B cell (primary cell): Measurements from ENCODE around the gene ZSWIM3. TPM values are rescaled to one million over a fixed set of nuclear protein-coding genes. Genes with fewer than 3 reads are reported as not detected.
A peak's percentile ranks its signal among the peaks of the same experiment; 100 is the strongest.

Source experiments
- ATAC-seq: fragments of 200-7000 bp; cut with Tn5 transposase; one replicate; pipeline ENCODE4 v1.10.0; 2021; ENCODE audit warnings: low read depth, mild to moderate bottlenecking, moderate number of reproducible peaks, moderate library complexity
- CTCF ChIA-PET: fragments of 350-600 bp; sonication (Branson Sonifier 250); formaldehyde crosslinking; loops from one replicate; lab custom pipeline; 2021; ENCODE audit warnings: antibody characterized with exemption, inconsistent platforms; lab: Charles Lee
- POLR2A ChIA-PET: fragments of 350-600 bp; sonication (Branson Sonifier 250); formaldehyde crosslinking; loops from one replicate; lab custom pipeline; 2021; ENCODE audit warnings: antibody characterized with exemption; lab: Charles Lee
- DNase-seq: peaks from one replicate; pipeline ENCODE4 v3.0.0; 2013
- H2AFZ ChIP-seq: 2 replicates; pipeline ENCODE4 v1.6.1; 2012; ENCODE audit warnings: mild to moderate bottlenecking, low read depth, low read length; ENCODE audit not compliant: insufficient read depth, poor library complexity, severe bottlenecking
- H3K27ac ChIP-seq, 2 donors: 1 replicate in 1 of 2; 2 replicates in 1 of 2; pipeline ENCODE4 v1.5.1; 2012 to 2013; ENCODE audit warnings: low read length in 2 of 2, mild to moderate bottlenecking in 2 of 2, moderate library complexity in 1 of 2
- H3K27me3 ChIP-seq, 4 experiments: fragments of 200-600 bp in 1 of 4; sonication (generic) in 1 of 4; replicated peaks in 1 of 4; 1 replicate in 2 of 4; 2 replicates in 2 of 4; pipeline versions ENCODE4 v1.6.1 to v1.7.0; 2013 to 2016; ENCODE audit warnings: low read length in 3 of 4, mild to moderate bottlenecking in 2 of 4, mixed read lengths in 1 of 4, moderate library complexity in 1 of 4; ENCODE audit not compliant: insufficient read depth in 4 of 4, control insufficient read depth in 3 of 4; ENCODE audit errors: control extremely low read depth in 1 of 4
- H3K36me3 ChIP-seq, 2 experiments: replicated peaks in 1 of 2; 1 replicate in 1 of 2; 2 replicates in 1 of 2; pipeline versions ENCODE4 v1.6.1 to v1.7.1; 2013; ENCODE audit warnings: low read length in 1 of 2; ENCODE audit not compliant: insufficient read depth in 2 of 2, control insufficient read depth in 1 of 2; ENCODE audit errors: control extremely low read depth in 1 of 2, extremely low read depth in 1 of 2
- H3K4me1 ChIP-seq, 2 donors: fragments of 200-600 bp in 1 of 2; sonication (generic) in 1 of 2; 1 replicate in 1 of 2; 2 replicates in 1 of 2; pipeline versions ENCODE4 v1.5.1 to v1.6.1; 2013 to 2017; ENCODE audit warnings: low read length in 2 of 2; ENCODE audit not compliant: control insufficient read depth in 2 of 2, insufficient read depth in 2 of 2
- H3K4me2 ChIP-seq: replicated peaks from 2 replicates; pipeline ENCODE3; 2012; ENCODE audit warnings: mild to moderate bottlenecking, low read depth, low read length; ENCODE audit not compliant: poor library complexity, severe bottlenecking
- H3K4me3 ChIP-seq, 5 experiments: fragments of 200-600 bp in 1 of 5; sonication (generic) in 1 of 5; 1 replicate in 3 of 5; 2 replicates in 2 of 5; pipeline versions ENCODE4 v1.5.1 to v1.7.0; 2011 to 2016; ENCODE audit warnings: low read length in 4 of 5, mild to moderate bottlenecking in 4 of 5, low read depth in 2 of 5, control low read depth in 1 of 5, moderate library complexity in 1 of 5; ENCODE audit not compliant: insufficient read depth in 1 of 5; ENCODE audit errors: control extremely low read depth in 1 of 5, extremely low read depth in 1 of 5
- H3K79me2 ChIP-seq: fragments of 200-600 bp; sonication (generic); one replicate; pipeline ENCODE4 v1.6.0; 2016; ENCODE audit warnings: low read length; ENCODE audit not compliant: control insufficient read depth, insufficient read depth
- H3K9ac ChIP-seq: fragments of 200-600 bp; sonication (generic); 2 replicates; pipeline ENCODE4 v1.6.1; 2017; ENCODE audit warnings: mild to moderate bottlenecking, low read length, moderate library complexity
- H3K9me3 ChIP-seq, 3 donors: one replicate each; pipeline versions ENCODE4 v1.6.1 to v1.7.1; 2013; ENCODE audit warnings: low read length in 2 of 3; ENCODE audit not compliant: control insufficient read depth in 2 of 3, insufficient read depth in 1 of 3; ENCODE audit errors: control extremely low read depth in 1 of 3
- H4K20me1 ChIP-seq: 2 replicates; pipeline ENCODE4 v1.6.0; 2012; ENCODE audit warnings: mild to moderate bottlenecking, low read length; ENCODE audit not compliant: insufficient read depth, control insufficient read depth, poor library complexity, severe bottlenecking
- H3K27ac Mint-ChIP-seq: one replicate; pipeline ENCODE4 v1.8.0; 2021; ENCODE audit warnings: mixed read lengths
- H3K27me3 Mint-ChIP-seq: one replicate; pipeline ENCODE4 v1.8.0; 2021; ENCODE audit warnings: mixed read lengths
- H3K4me1 Mint-ChIP-seq: one replicate; pipeline ENCODE4 v1.8.0; 2021; ENCODE audit warnings: mixed read lengths
- H3K4me3 Mint-ChIP-seq: one replicate; pipeline ENCODE4 v1.8.0; 2021; ENCODE audit warnings: mixed read lengths
- H3K9me3 Mint-ChIP-seq: one replicate; pipeline ENCODE4 v1.8.0; 2022; ENCODE audit warnings: mixed read lengths; ENCODE audit not compliant: insufficient read depth
- EZH2 ChIP-seq: IDR thresholded peaks from 2 replicates; pipeline ENCODE4 v1.6.1; 2012; ENCODE audit warnings: borderline replicate concordance, low read depth, mild to moderate bottlenecking, moderate library complexity, low read length; ENCODE audit not compliant: insufficient read depth, poor library complexity, severe bottlenecking
- WGBS: methylation state at CpG from one replicate; pipeline ENCODE4 v1.1.5; 2013; ENCODE audit warnings: missing lambda C conversion rate; ENCODE audit not compliant: insufficient coverage; 5-methylcytosine and 5-hydroxymethylcytosine counted together
- intact Hi-C: fragments of 100-400 bp; cut with micrococcal nuclease; formaldehyde crosslinking; loops from one replicate; pipeline ENCODE4 v1.10.0; 2022
- polyA minus RNA-seq: library from RNA; depleted of rRNA, polyadenylated mRNA; stranded (reverse); fragments of >200 nt; gene quantifications from 2 replicates; pipeline ENCODE4 v1.2.3, GENCODE V29; 2012
- polyA plus RNA-seq: library from polyadenylated mRNA; depleted of rRNA; stranded (reverse); fragments of >200 nt; gene quantifications from 2 replicates; pipeline ENCODE4 v1.2.3, GENCODE V29; 2012
- total RNA-seq, 2 donors: library from RNA; stranded (reverse); fragments of 120-200 nt in 1 of 2; gene quantifications; 1 replicate in 1 of 2; 2 replicates in 1 of 2; pipeline versions ENCODE4 v1.2.3 to v1.2.4, GENCODE V29; 2013 to 2022
- TF ChIP-seq, protein P1 (sequence below): fragments of 200-600 bp; IDR thresholded peaks from one replicate; pipeline ENCODE4 v1.8.0; 2022; ENCODE audit warnings: antibody characterized with exemption, mild to moderate bottlenecking

Gene ZSWIM3
- total RNA-seq (7.1 and 7.8 TPM in 2 replicates), polyA plus RNA-seq (3.0 and 4.0 TPM in 2 replicates), polyA minus RNA-seq (4.7 and 7.2 TPM in 2 replicates)
- 7.6 TPM for total RNA-seq (2013)

DNA sequence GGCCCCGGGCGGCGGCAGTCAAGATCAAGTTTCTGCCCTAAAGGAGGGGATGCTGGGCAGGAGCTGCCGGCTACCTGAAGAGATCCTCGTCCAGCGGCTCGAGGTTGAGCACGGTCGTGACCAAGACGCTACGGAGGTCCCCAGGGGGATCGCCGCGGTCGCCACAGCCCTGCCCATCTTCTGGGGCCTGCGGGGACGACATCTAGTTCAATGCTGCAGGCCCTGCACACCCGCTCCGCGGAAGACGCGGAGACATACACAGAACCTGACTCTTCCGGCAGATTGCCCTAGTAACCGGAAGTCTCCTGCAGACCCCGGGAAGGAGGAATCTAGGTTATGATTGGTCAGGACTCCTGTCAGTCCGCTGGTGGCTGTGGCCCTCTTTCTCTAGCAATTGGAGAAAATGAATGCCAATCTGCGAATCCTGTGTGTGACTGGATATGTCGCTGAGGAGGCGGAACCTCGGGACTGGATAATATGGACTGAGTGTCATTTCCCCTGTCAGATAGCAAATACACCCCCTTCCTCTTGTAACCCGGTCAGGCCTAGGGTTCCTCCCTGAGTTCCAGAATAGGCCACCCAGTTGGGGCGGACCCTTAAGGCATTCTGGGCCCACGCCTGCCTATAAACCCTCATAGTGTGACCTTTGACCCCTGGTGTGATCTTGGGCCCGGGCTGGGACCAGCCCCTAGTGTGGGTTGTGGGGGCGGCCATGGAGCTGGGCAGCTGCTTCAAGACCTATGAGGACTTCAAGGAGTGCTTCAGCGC, at the start of gene ZSWIM3, which contains the start of gene ACOT8:
TSS of gene ZSWIM3 (plus strand) at position 501 of the 768 bp plus-strand sequence. CDS start at position 713, 212 bp downstream.
TSS of gene ACOT8 (minus strand) at position 279 of the 768 bp plus-strand sequence. CDS start at position 202, 77 bp downstream.
- Histone ChIP-seq H3K9me3 (peaks cover 0 to 3% (median 0%) of the 10 kb centered on the region in 3 donors), H4K20me1 (no peaks in the 10 kb centered on the region), H3K79me2 (peaks cover 76% of the 10 kb centered on the region), H3K36me3 (peaks cover 0 to 23% of the 10 kb centered on the region in 2 experiments), H3K4me3 (peak within 1 kb of the TSS; percentile 69 to 94 (median 81)), H3K27ac (peak within 1 kb of the TSS; percentile 88), H3K27me3 (no peaks in the 10 kb centered on the region), H3K4me2 (peak within 1 kb of the TSS; percentile 90), H3K9ac (peak within 1 kb of the TSS; percentile 78), H2AFZ (peak within 1 kb of the TSS; percentile 90), H3K4me1 (peaks cover 18 to 29% of the 10 kb centered on the region in 2 donors)
- ChIA-PET POLR2A (interaction anchor here (0.6 to 1.6 kb wide), 6 partner anchors 15 to 450 kb away, joined by 3 to 5 read pairs (median 4); partner anchors contain the start of genes CTSA, NEURL2 and PCIF1), CTCF (interaction anchor here (1.6 to 2.0 kb wide), 3 partner anchors 21 to 58 kb away, joined by 4 to 8 read pairs (median 6); no protein-coding TSS in a partner anchor)
- under 1% methylated on average over 31 of the region's 36 CpGs for WGBS
- H3K4me1 Mint-ChIP-seq: peaks cover 38% of the 10 kb centered on the region
- peak within 1 kb of the TSS; percentile 93 for H3K4me3 Mint-ChIP-seq
- H3K9me3 Mint-ChIP-seq: no peaks in the 10 kb centered on the region
- intact Hi-C loops: loop anchor here (1.0 kb wide), 7 partner anchors 24 to 114 kb away; partner anchors contain the start of genes CTSA, DNTTIP1, NEURL2 and UBE2C
- DNase-seq: peak; percentile 99
- H3K27ac Mint-ChIP-seq: peak within 1 kb of the TSS; percentile 96
- peak; percentile 98 for ATAC-seq
- TF ChIP-seq, protein P1, sequence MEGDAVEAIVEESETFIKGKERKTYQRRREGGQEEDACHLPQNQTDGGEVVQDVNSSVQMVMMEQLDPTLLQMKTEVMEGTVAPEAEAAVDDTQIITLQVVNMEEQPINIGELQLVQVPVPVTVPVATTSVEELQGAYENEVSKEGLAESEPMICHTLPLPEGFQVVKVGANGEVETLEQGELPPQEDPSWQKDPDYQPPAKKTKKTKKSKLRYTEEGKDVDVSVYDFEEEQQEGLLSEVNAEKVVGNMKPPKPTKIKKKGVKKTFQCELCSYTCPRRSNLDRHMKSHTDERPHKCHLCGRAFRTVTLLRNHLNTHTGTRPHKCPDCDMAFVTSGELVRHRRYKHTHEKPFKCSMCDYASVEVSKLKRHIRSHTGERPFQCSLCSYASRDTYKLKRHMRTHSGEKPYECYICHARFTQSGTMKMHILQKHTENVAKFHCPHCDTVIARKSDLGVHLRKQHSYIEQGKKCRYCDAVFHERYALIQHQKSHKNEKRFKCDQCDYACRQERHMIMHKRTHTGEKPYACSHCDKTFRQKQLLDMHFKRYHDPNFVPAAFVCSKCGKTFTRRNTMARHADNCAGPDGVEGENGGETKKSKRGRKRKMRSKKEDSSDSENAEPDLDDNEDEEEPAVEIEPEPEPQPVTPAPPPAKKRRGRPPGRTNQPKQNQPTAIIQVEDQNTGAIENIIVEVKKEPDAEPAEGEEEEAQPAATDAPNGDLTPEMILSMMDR: no peak
- TF ChIP-seq EZH2: no peak
- no peaks in the 10 kb centered on the region for H3K27me3 Mint-ChIP-seq
